ENCODE data around the gene MAP3K10.
"Not testable (repeated sequence)": the region's sequence is repeated elsewhere in the genome, so short reads cannot be mapped to it uniquely, and the experiment has no call there.

The MAP3K10 gene

GRCh38 chr19:40190891-40191835 is at the start of gene MAP3K10:
Gene MAP3K10, plus strand, starts transcription at chr19:40191426. Its CDS starts 606 bp downstream, at chr19:40192032.
- Histone ChIP-seq H3K4me3 (ENCODE audit: low read depth, low read length) (peak within 1 kb of the TSS; percentile 99), H3K27ac (ENCODE audit: low read depth, low read length) (peak within 1 kb of the TSS; percentile 35), H3K27me3 (ENCODE audit: control insufficient read depth, insufficient read depth, low read length) (no peaks in the 10 kb centered on the region), H3K4me1 (ENCODE audit: control insufficient read depth, insufficient read depth, low read length) (peaks cover 12% of the 10 kb centered on the region; the same call in 1 of the 2 replicates), H3K9ac (ENCODE audit: low read depth, low read length) (peak within 1 kb of the TSS; percentile 70), H3K9me3 (ENCODE audit: control insufficient read depth, insufficient read depth, low read length) (no peaks in the 10 kb centered on the region), H3K36me3 (ENCODE audit: control insufficient read depth, insufficient read depth, low read length) (no peaks in the 10 kb centered on the region)

- Histone ChIP-seq H3K4me1 (ENCODE audit: control insufficient read depth, insufficient read depth, low read length) (peaks cover 3% of the 10 kb centered on the region; the same call in 1 of the 2 replicates), H3K9ac (ENCODE audit: low read depth, low read length) (no peak overlapping the region), H3K9me3 (ENCODE audit: control insufficient read depth, insufficient read depth, low read length) (no peaks in the 10 kb centered on the region), H3K27me3 (ENCODE audit: control insufficient read depth, insufficient read depth, low read length) (no peaks in the 10 kb centered on the region), H3K36me3 (ENCODE audit: control insufficient read depth, insufficient read depth, low read length) (no peaks in the 10 kb centered on the region), H3K4me3 (ENCODE audit: low read depth, low read length) (no peak overlapping the region), H3K27ac (ENCODE audit: low read depth, low read length) (no peak overlapping the region)
These were observed 49.7 kb upstream of the MAP3K10 start for GRCh38 chr19:40141551-40141950.

DNA sequence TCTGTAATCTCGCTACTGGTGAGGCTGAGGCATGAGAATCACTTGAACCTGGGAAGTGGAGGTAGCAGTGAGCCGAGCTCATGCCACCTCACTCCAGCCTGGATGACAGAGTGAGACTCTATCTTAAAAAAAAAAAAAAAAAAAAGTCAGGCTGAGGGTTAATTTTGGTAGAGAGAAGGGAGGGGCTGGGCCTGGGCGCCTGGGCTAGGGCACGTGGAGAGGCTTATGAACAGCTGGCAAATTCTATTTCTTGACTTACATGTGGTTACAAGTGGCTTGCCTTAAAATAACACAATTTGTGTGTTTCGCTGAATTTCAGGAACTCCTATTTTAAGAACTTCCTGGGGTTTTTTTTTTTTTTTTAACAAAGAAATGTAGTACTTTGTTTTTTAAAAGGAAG is 47.6 kb upstream of the MAP3K10 start:
- Histone ChIP-seq H3K27me3 (ENCODE audit: control insufficient read depth, insufficient read depth, low read length) (no peaks in the 10 kb centered on the region), H3K9me3 (ENCODE audit: control insufficient read depth, insufficient read depth, low read length) (no peaks in the 10 kb centered on the region), H3K27ac (ENCODE audit: low read depth, low read length) (no peak overlapping the region), H3K36me3 (ENCODE audit: control insufficient read depth, insufficient read depth, low read length) (no peaks in the 10 kb centered on the region), H3K4me1 (ENCODE audit: control insufficient read depth, insufficient read depth, low read length) (peaks cover 3% of the 10 kb centered on the region; the same call in 1 of the 2 replicates), H3K9ac (ENCODE audit: low read depth, low read length) (no peak overlapping the region), H3K4me3 (ENCODE audit: low read depth, low read length) (no peak overlapping the region)

DNA sequence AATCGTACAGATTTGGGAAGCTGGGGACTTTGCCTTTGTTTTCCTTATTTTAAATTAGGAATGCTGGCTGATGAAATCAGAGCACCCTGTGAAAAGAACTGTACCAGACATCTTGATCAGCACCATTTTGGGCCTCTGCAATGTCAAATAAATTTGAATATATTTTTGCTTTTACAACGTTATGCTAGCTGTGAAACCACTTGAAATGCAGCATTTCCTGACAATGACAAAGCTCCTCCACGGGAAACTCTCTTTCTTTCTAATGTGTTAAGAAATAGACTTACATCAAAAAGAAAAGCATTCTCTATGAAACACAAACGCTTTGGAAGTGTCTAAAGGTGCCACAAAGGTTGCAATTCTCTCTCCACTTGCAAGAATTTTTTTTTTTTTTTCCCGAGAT is 47.1 kb upstream of the MAP3K10 start:
- Histone ChIP-seq H3K9me3 (ENCODE audit: control insufficient read depth, insufficient read depth, low read length) (no peaks in the 10 kb centered on the region), H3K4me1 (ENCODE audit: control insufficient read depth, insufficient read depth, low read length) (peaks cover 3% of the 10 kb centered on the region; the same call in 1 of the 2 replicates), H3K9ac (ENCODE audit: low read depth, low read length) (no peak overlapping the region), H3K27me3 (ENCODE audit: control insufficient read depth, insufficient read depth, low read length) (no peaks in the 10 kb centered on the region), H3K27ac (ENCODE audit: low read depth, low read length) (no peak overlapping the region), H3K36me3 (ENCODE audit: control insufficient read depth, insufficient read depth, low read length) (no peaks in the 10 kb centered on the region), H3K4me3 (ENCODE audit: low read depth, low read length) (no peak overlapping the region)

GRCh38 chr19:40144947-40145748 is 46.1 kb upstream of the MAP3K10 start:
- peaks cover 3% of the 10 kb centered on the region; the same call in 1 of the 2 replicates for H3K4me1 ChIP-seq (ENCODE audit: control insufficient read depth, insufficient read depth, low read length)
- no peak overlapping the region for H3K4me3 ChIP-seq (ENCODE audit: low read depth, low read length)
- H3K9me3 ChIP-seq (ENCODE audit: control insufficient read depth, insufficient read depth, low read length) = no peaks in the 10 kb centered on the region
- H3K27me3 ChIP-seq (ENCODE audit: control insufficient read depth, insufficient read depth, low read length) = no peaks in the 10 kb centered on the region
- no peak overlapping the region for H3K27ac ChIP-seq (ENCODE audit: low read depth, low read length)
- H3K9ac ChIP-seq (ENCODE audit: low read depth, low read length) = no peak overlapping the region
- no peaks in the 10 kb centered on the region for H3K36me3 ChIP-seq (ENCODE audit: control insufficient read depth, insufficient read depth, low read length)

- H3K4me3 ChIP-seq (ENCODE audit: low read depth, low read length); H3K9ac ChIP-seq (ENCODE audit: low read depth, low read length); H3K4me1 ChIP-seq (ENCODE audit: control insufficient read depth, insufficient read depth, low read length); H3K27me3 ChIP-seq (ENCODE audit: control insufficient read depth, insufficient read depth, low read length); H3K36me3 ChIP-seq (ENCODE audit: control insufficient read depth, insufficient read depth, low read length); H3K9me3 ChIP-seq (ENCODE audit: control insufficient read depth, insufficient read depth, low read length); H3K27ac ChIP-seq (ENCODE audit: low read depth, low read length): not testable (repeated sequence)
These were observed 45.5 kb upstream of the MAP3K10 start for GRCh38 chr19:40145749-40146029.

DNA sequence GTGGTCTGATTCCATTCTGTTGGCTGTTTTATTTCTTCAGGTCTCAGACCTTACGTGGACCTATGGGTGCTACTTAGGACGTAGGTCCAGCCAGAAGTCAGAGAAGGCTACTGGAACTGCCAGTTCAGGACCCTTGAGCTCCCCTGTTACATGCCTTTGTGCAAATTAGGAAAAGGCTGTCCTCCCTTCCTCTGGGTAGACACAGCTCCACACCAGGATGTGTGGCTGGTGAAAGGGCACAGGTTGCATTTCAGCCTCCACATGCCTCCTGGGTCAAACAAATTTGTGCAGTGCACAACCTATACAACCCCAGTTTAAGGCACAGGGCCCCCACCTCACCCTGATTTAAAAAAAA is 43.9 kb upstream of the MAP3K10 start:
- Histone ChIP-seq H3K4me1 (ENCODE audit: control insufficient read depth, insufficient read depth, low read length) (peaks cover 3% of the 10 kb centered on the region; the same call in 1 of the 2 replicates), H3K27ac (ENCODE audit: low read depth, low read length) (no peak overlapping the region), H3K4me3 (ENCODE audit: low read depth, low read length) (no peak overlapping the region)

GRCh38 chr19:40147693-40148347 is 43.4 kb upstream of the MAP3K10 start:
- H3K36me3 ChIP-seq (ENCODE audit: control insufficient read depth, insufficient read depth, low read length) = no peaks in the 10 kb centered on the region
- H3K4me1 ChIP-seq (ENCODE audit: control insufficient read depth, insufficient read depth, low read length) = peaks cover 3% of the 10 kb centered on the region; the same call in 1 of the 2 replicates
- H3K9me3 ChIP-seq (ENCODE audit: control insufficient read depth, insufficient read depth, low read length) = no peaks in the 10 kb centered on the region
- no peak overlapping the region for H3K9ac ChIP-seq (ENCODE audit: low read depth, low read length)
- no peaks in the 10 kb centered on the region for H3K27me3 ChIP-seq (ENCODE audit: control insufficient read depth, insufficient read depth, low read length)
- H3K4me3 ChIP-seq (ENCODE audit: low read depth, low read length) = no peak overlapping the region
- H3K27ac ChIP-seq (ENCODE audit: low read depth, low read length) = no peak overlapping the region

More for the DNA sequence above, 43.9 kb upstream of the MAP3K10 start:
- H3K9me3 ChIP-seq (ENCODE audit: control insufficient read depth, insufficient read depth, low read length) = no peaks in the 10 kb centered on the region
- no peaks in the 10 kb centered on the region for H3K27me3 ChIP-seq (ENCODE audit: control insufficient read depth, insufficient read depth, low read length)
- no peaks in the 10 kb centered on the region for H3K36me3 ChIP-seq (ENCODE audit: control insufficient read depth, insufficient read depth, low read length)
- no peak overlapping the region for H3K9ac ChIP-seq (ENCODE audit: low read depth, low read length)

- H3K36me3 ChIP-seq (ENCODE audit: control insufficient read depth, insufficient read depth, low read length) = no peaks in the 10 kb centered on the region
- H3K27me3 ChIP-seq (ENCODE audit: control insufficient read depth, insufficient read depth, low read length) = no peaks in the 10 kb centered on the region
- H3K9ac ChIP-seq (ENCODE audit: low read depth, low read length) = no peak overlapping the region
- H3K27ac ChIP-seq (ENCODE audit: low read depth, low read length) = no peak overlapping the region
- H3K4me1 ChIP-seq (ENCODE audit: control insufficient read depth, insufficient read depth, low read length) = no peaks in the 10 kb centered on the region
- H3K9me3 ChIP-seq (ENCODE audit: control insufficient read depth, insufficient read depth, low read length) = no peaks in the 10 kb centered on the region
- H3K4me3 ChIP-seq (ENCODE audit: low read depth, low read length) = no peak overlapping the region
These were observed 41.7 kb upstream of the MAP3K10 start for GRCh38 chr19:40149501-40149900.

DNA sequence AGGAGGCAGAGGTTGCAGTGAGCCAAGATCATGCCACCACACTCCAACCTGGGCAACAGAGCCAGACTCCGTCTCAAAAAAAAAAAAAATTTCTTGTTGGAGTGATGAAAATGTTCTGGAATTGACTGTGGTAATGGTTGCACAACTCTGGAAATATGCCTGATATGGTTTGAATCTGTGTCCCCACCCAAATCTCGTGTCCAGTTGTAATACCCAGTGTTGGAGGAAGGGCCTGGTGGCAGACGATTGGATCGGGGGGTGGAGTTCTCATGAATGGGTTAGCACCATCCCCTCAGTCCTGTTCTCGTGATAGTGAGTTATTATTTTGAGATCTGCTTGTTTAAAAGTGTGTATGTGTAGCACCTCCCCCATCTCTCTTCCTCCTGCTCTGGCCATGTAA is 41.1 kb upstream of the MAP3K10 start:
- Histone ChIP-seq H3K9ac (ENCODE audit: low read depth, low read length) (no peak overlapping the region), H3K36me3 (ENCODE audit: control insufficient read depth, insufficient read depth, low read length) (no peaks in the 10 kb centered on the region), H3K4me3 (ENCODE audit: low read depth, low read length) (no peak overlapping the region), H3K9me3 (ENCODE audit: control insufficient read depth, insufficient read depth, low read length) (no peaks in the 10 kb centered on the region), H3K27me3 (ENCODE audit: control insufficient read depth, insufficient read depth, low read length) (no peaks in the 10 kb centered on the region), H3K27ac (ENCODE audit: low read depth, low read length) (no peak overlapping the region), H3K4me1 (ENCODE audit: control insufficient read depth, insufficient read depth, low read length) (no peaks in the 10 kb centered on the region)
